HEK293 (cell line): ENCODE results near the gene SREBF1.

Experiments used
- SCRT2 ChIP-seq: fragments of 450-650 bp; formaldehyde crosslinking; IDR thresholded peaks from 2 replicates; pipeline ENCODE4 v1.5.1; 2016; ENCODE audit warnings: missing biosample characterization, missing genetic modification characterization
- ZNF311 ChIP-seq: fragments of 450-650 bp; formaldehyde crosslinking; IDR thresholded peaks from 2 replicates; pipeline ENCODE4 v1.5.1; 2017; ENCODE audit warnings: missing biosample characterization, missing genetic modification characterization, borderline replicate concordance
- ZNF433 ChIP-seq: fragments of 450-650 bp; formaldehyde crosslinking; IDR thresholded peaks from 2 replicates; pipeline ENCODE4 v1.5.1; 2016; ENCODE audit warnings: missing biosample characterization, missing genetic modification characterization, low read depth
- ZNF830 ChIP-seq: fragments of 450-650 bp; IDR thresholded peaks from 2 replicates; pipeline ENCODE4 v1.5.0; 2018; ENCODE audit warnings: missing biosample characterization, missing genetic modification characterization, low read depth, mild to moderate bottlenecking, moderate library complexity

- no peak for TF ChIP-seq ZNF311 (tag by site-specific recombination)
- TF ChIP-seq ZNF830 (tag by site-specific recombination): no peak
- TF ChIP-seq SCRT2: no peak
- no peak for TF ChIP-seq ZNF433 (tag by site-specific recombination)
Measured at GRCh38 chr17:17831208-17832031, 5.4 kb downstream of the SREBF1 start.
